Mesenchymal stem cell (in vitro differentiated cells and primary cell): ENCODE results near the gene ETS2.

Experiments
- DNase-seq: peaks from one replicate; pipeline ENCODE4 v3.0.0-alpha.2; 2013
- H2AFZ ChIP-seq: one replicate; pipeline ENCODE4 v1.6.1; 2013; ENCODE audit warnings: low read depth, mild to moderate bottlenecking, control low read depth, inconsistent platforms, low read length, moderate library complexity
- H2AK5ac ChIP-seq: 2 replicates; pipeline ENCODE4 v1.6.1; 2013; ENCODE audit warnings: low read length, moderate library complexity, mild to moderate bottlenecking, inconsistent platforms; ENCODE audit not compliant: severe bottlenecking
- H2BK120ac ChIP-seq: one replicate; pipeline ENCODE4 v1.6.1; 2013; ENCODE audit warnings: low read depth, mild to moderate bottlenecking, inconsistent platforms, low read length, moderate library complexity
- H2BK12ac ChIP-seq, 2 experiments: one replicate each; pipeline ENCODE4 v1.6.1; 2013; ENCODE audit warnings: inconsistent platforms in 2 of 2, low read length in 2 of 2, mild to moderate bottlenecking in 2 of 2, moderate library complexity in 2 of 2, control low read depth in 1 of 2
- H2BK15ac ChIP-seq: one replicate; pipeline ENCODE4 v1.6.1; 2013; ENCODE audit warnings: mild to moderate bottlenecking, low read depth, inconsistent platforms; ENCODE audit not compliant: poor library complexity, severe bottlenecking
- H2BK5ac ChIP-seq: 2 replicates; pipeline ENCODE4 v1.6.1; 2013; ENCODE audit warnings: low read depth, mild to moderate bottlenecking, low read length, control low read depth, inconsistent platforms; ENCODE audit not compliant: poor library complexity, severe bottlenecking
- H3K14ac ChIP-seq, 2 experiments: one replicate each; pipeline ENCODE4 v1.6.1; 2013; ENCODE audit warnings: inconsistent platforms in 2 of 2, low read length in 2 of 2, control low read depth in 1 of 2, mild to moderate bottlenecking in 1 of 2, moderate library complexity in 1 of 2
- H3K18ac ChIP-seq, 2 experiments: one replicate each; pipeline ENCODE4 v1.6.1; 2013; ENCODE audit warnings: inconsistent platforms in 2 of 2, low read length in 2 of 2, control low read depth in 1 of 2, low read depth in 1 of 2, mild to moderate bottlenecking in 1 of 2
- H3K23ac ChIP-seq, 2 experiments: one replicate each; pipeline ENCODE4 v1.6.1; 2013; ENCODE audit warnings: inconsistent platforms in 2 of 2, low read length in 2 of 2, mild to moderate bottlenecking in 2 of 2, moderate library complexity in 2 of 2, control low read depth in 1 of 2
- H3K27ac ChIP-seq: 2 replicates; pipeline ENCODE4 v1.5.1; 2013; ENCODE audit warnings: mild to moderate bottlenecking, moderate library complexity, low read length, control low read depth, inconsistent platforms; ENCODE audit not compliant: poor library complexity, severe bottlenecking
- H3K27me3 ChIP-seq, 2 experiments: 2 replicates each; pipeline versions ENCODE4 v1.6.1 to v1.7.0; 2013; ENCODE audit warnings: low read length in 2 of 2, mild to moderate bottlenecking in 2 of 2, moderate library complexity in 2 of 2, control low read depth in 1 of 2, inconsistent platforms in 1 of 2; ENCODE audit not compliant: control insufficient read depth in 1 of 2, insufficient read depth in 1 of 2
- H3K36me3 ChIP-seq, 2 experiments: 2 replicates each; pipeline versions ENCODE4 v1.6.1 to v1.7.0; 2013; ENCODE audit warnings: low read length in 2 of 2, control low read depth in 1 of 2, inconsistent platforms in 1 of 2, low read depth in 1 of 2, mild to moderate bottlenecking in 1 of 2; ENCODE audit not compliant: insufficient read depth in 2 of 2, control insufficient read depth in 1 of 2
- H3K4ac ChIP-seq, 2 experiments: one replicate each; pipeline ENCODE4 v1.6.1; 2013; ENCODE audit warnings: inconsistent platforms in 2 of 2, low read length in 2 of 2, mild to moderate bottlenecking in 2 of 2, moderate library complexity in 2 of 2, control low read depth in 1 of 2, low read depth in 1 of 2
- H3K4me1 ChIP-seq: 2 replicates; pipeline ENCODE4 v1.6.1; 2013; ENCODE audit warnings: low read depth, low read length, control low read depth; ENCODE audit not compliant: control insufficient read depth, insufficient read depth
- H3K4me2 ChIP-seq: 2 replicates; pipeline ENCODE4 v1.6.1; 2013; ENCODE audit warnings: low read length, mild to moderate bottlenecking, inconsistent platforms; ENCODE audit not compliant: poor library complexity, severe bottlenecking
- H3K4me3 ChIP-seq, 2 experiments: 2 replicates each; pipeline versions ENCODE4 v1.5.1 to v1.7.0; 2013; ENCODE audit warnings: low read length in 2 of 2, mild to moderate bottlenecking in 2 of 2, control low read depth in 1 of 2, low read depth in 1 of 2; ENCODE audit not compliant: insufficient read depth in 1 of 2
- H3K79me1 ChIP-seq: replicated peaks from 2 replicates; pipeline ENCODE4 v1.6.1; 2013; ENCODE audit warnings: mild to moderate bottlenecking, control low read depth, low read length, inconsistent platforms; ENCODE audit not compliant: poor library complexity, severe bottlenecking
- H3K9ac ChIP-seq: 2 replicates; pipeline ENCODE4 v1.7.0; 2013; ENCODE audit warnings: mild to moderate bottlenecking, low read length, moderate library complexity
- H3K9me3 ChIP-seq: 2 replicates; pipeline ENCODE4 v1.7.0; 2013; ENCODE audit warnings: mild to moderate bottlenecking, low read length; ENCODE audit not compliant: control insufficient read depth
- H4K8ac ChIP-seq: one replicate; pipeline ENCODE4 v1.6.1; 2013; ENCODE audit warnings: inconsistent platforms, mild to moderate bottlenecking, low read length, moderate library complexity
- H4K91ac ChIP-seq: one replicate; pipeline ENCODE4 v1.6.1; 2013; ENCODE audit warnings: mild to moderate bottlenecking, low read length, inconsistent platforms
- WGBS: methylation state at CpG from one replicate; pipeline ENCODE4 v1.1.7; 2013; ENCODE audit warnings: mixed read lengths; 5-methylcytosine and 5-hydroxymethylcytosine counted together

The ETS2 gene

DNA sequence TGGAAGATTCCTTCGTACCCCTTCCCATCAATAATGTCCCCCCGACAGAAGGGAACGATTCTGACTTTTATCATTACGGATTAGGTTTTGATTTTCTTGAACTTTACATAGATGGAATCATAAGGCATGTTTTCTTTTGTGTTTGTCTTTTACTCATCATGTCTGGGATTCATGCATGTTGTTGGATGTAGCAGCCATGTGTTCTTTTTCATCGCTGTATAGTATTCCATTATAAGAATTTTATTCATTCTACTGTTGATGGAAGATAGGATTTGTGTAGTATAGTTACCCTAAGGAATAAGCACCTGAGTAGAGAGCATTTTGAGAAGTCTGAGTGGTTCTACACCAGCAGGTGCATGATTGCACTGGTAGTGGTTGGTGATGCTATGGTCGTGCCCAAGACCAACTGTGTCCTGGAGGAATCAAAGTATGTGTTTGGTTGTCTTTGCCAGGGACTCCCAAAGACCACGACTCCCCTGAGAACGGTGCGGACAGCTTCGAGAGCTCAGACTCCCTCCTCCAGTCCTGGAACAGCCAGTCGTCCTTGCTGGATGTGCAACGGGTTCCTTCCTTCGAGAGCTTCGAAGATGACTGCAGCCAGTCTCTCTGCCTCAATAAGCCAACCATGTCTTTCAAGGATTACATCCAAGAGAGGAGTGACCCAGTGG lies 13.5 kb downstream of the ETS2 start:
- Histone ChIP-seq H3K27me3 (no peaks in the 10 kb centered on the region), H3K9ac (no peak overlapping the region), H3K4me2 (no peak overlapping the region), H3K27ac (peak overlapping the region; percentile 57), H3K14ac (no peak overlapping the region), H2AK5ac (peak overlapping the region; percentile 90), H3K9me3 (peaks cover 5% of the 10 kb centered on the region), H3K23ac (no peak overlapping the region), H3K4me1 (peaks cover 13% of the 10 kb centered on the region), H3K79me1 (peaks cover 28% of the 10 kb centered on the region), H3K36me3 (peaks cover 66 to 92% of the 10 kb centered on the region in 2 experiments), H3K4me3 (no peak overlapping the region), H4K91ac (peak overlapping the region; percentile 75), H2BK120ac (no peak overlapping the region), H2BK15ac (no peak overlapping the region), H3K18ac (peak overlapping the region; percentile 25 to 64), H2AFZ (no peak overlapping the region), H3K4ac (peak overlapping the region; percentile 32 to 52), H4K8ac (peak overlapping the region; percentile 27), H2BK12ac (peak overlapping the region in 1 of 2 experiments; percentile 76), H2BK5ac (no peak overlapping the region)
- 96% methylated on average over 13 of the region's 14 CpGs for WGBS
- no peak for DNase-seq

GRCh38 chr21:38819719-38820159 lies 14.0 kb downstream of the ETS2 start:
- H2BK15ac ChIP-seq: no peak overlapping the region

GRCh38 chr21:38820471-38821239 lies 14.9 kb downstream of the ETS2 start:
- H2AFZ ChIP-seq: no peak overlapping the region
- H3K27ac ChIP-seq: no peak overlapping the region
- no peak for DNase-seq
- H3K23ac ChIP-seq: no peak overlapping the region
- no peak overlapping the region for H4K8ac ChIP-seq
- peak overlapping the region in 1 of 2 experiments; percentile 50 for H3K4ac ChIP-seq
- no peaks in the 10 kb centered on the region for H3K27me3 ChIP-seq
- H3K14ac ChIP-seq: no peak overlapping the region
- no peak overlapping the region for H2BK120ac ChIP-seq
- H2BK5ac ChIP-seq: no peak overlapping the region
- 96% methylated on average over 16 of the region's 18 CpGs for WGBS
- no peak overlapping the region for H3K4me2 ChIP-seq
- H3K4me1 ChIP-seq: peaks cover 13% of the 10 kb centered on the region
- H3K18ac ChIP-seq: peak overlapping the region in 1 of 2 experiments; percentile 48
- no peak overlapping the region for H2BK15ac ChIP-seq
- peaks cover 5% of the 10 kb centered on the region for H3K9me3 ChIP-seq
- H2AK5ac ChIP-seq: peak overlapping the region; percentile 66
- peaks cover 25% of the 10 kb centered on the region for H3K79me1 ChIP-seq
- peak overlapping the region in 1 of 2 experiments; percentile 2 for H2BK12ac ChIP-seq
- H3K9ac ChIP-seq: no peak overlapping the region
- H3K36me3 ChIP-seq: peaks cover 62 to 79% of the 10 kb centered on the region in 2 experiments
- H4K91ac ChIP-seq: peak overlapping the region; percentile 41
- no peak overlapping the region for H3K4me3 ChIP-seq

More at GRCh38 chr21:38819719-38820159, 14.0 kb downstream of the ETS2 start:
- Histone ChIP-seq H3K9me3 (peaks cover 5% of the 10 kb centered on the region), H3K14ac (no peak overlapping the region), H4K8ac (peak overlapping the region; percentile 76), H3K4ac (peak overlapping the region; percentile 32 to 52), H3K23ac (no peak overlapping the region), H3K4me3 (no peak overlapping the region), H3K9ac (no peak overlapping the region), H3K79me1 (peaks cover 25% of the 10 kb centered on the region), H2AFZ (no peak overlapping the region), H3K18ac (peak overlapping the region; percentile 25 to 64), H2BK120ac (no peak overlapping the region), H4K91ac (peak overlapping the region; percentile 75), H2BK5ac (no peak overlapping the region), H3K4me1 (peaks cover 13% of the 10 kb centered on the region), H3K4me2 (no peak overlapping the region), H3K36me3 (peaks cover 64 to 86% of the 10 kb centered on the region in 2 experiments), H3K27me3 (no peaks in the 10 kb centered on the region), H3K27ac (peak overlapping the region; percentile 57), H2AK5ac (peak overlapping the region; percentile 90), H2BK12ac (no peak overlapping the region)
- DNase-seq: peak; percentile 63
- 55% methylated on average over 8 of the region's 8 CpGs for WGBS

DNA sequence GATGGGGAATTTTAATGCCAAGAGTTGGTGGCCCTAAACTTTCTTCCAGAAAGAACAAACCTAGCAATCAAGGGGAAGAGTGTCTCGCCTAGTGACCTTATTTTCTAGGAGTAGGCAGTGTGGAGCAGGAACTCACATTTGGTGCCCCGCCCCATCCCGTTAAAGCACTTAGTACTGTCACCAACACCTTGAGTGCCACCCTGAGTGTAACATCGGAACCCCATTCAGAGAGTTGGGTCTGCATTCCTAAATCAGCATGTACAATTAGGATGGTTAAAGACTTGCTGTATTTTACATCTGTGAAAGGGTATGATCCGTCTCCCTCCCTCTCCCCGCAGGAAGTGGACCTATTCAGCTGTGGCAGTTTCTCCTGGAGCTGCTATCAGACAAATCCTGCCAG lies 15.5 kb downstream of the ETS2 start:
- Histone ChIP-seq H3K4me3 (no peak overlapping the region), H3K79me1 (peaks cover 25% of the 10 kb centered on the region), H3K23ac (no peak overlapping the region), H3K9me3 (peaks cover 5% of the 10 kb centered on the region), H3K4me1 (peaks cover 13% of the 10 kb centered on the region), H3K14ac (no peak overlapping the region), H3K4ac (no peak overlapping the region), H2BK15ac (no peak overlapping the region), H2BK5ac (no peak overlapping the region), H3K4me2 (no peak overlapping the region), H3K9ac (no peak overlapping the region), H3K36me3 (peaks cover 61 to 77% of the 10 kb centered on the region in 2 experiments), H3K27me3 (no peaks in the 10 kb centered on the region), H2BK12ac (no peak overlapping the region), H3K18ac (peak overlapping the region; percentile 2 to 13), H2AFZ (no peak overlapping the region), H2AK5ac (no peak overlapping the region), H4K8ac (no peak overlapping the region), H3K27ac (no peak overlapping the region), H2BK120ac (no peak overlapping the region), H4K91ac (no peak overlapping the region)
- no peak for DNase-seq
- WGBS: 98% methylated on average over 6 of the region's 6 CpGs
